HG02870 (cell line): Measurements from ENCODE around the gene PDLIM5.

Experiments
- ATAC-seq: cut with Tn5 transposase; IDR thresholded peaks from one replicate; pipeline ENCODE4 v1.9.1; 2021; ENCODE audit warnings: mild to moderate bottlenecking, moderate library complexity; ENCODE audit not compliant: unreplicated experiment

The PDLIM5 gene

GRCh38 chr4:94523033-94523580, 71.4 kb downstream of the PDLIM5 start:
- no peak for ATAC-seq

GRCh38 chr4:94523617-94524016, 71.9 kb downstream of the PDLIM5 start:
- no peak for ATAC-seq

- peak; percentile 77 for ATAC-seq
Observed at GRCh38 chr4:94525993-94526728, 74.4 kb downstream of the PDLIM5 start.

- ATAC-seq = no peak
Observed at GRCh38 chr4:94527556-94528233, 76.0 kb downstream of the PDLIM5 start.

- ATAC-seq = no peak
Observed at GRCh38 chr4:94528792-94529451, 77.2 kb downstream of the PDLIM5 start.

GRCh38 chr4:94530073-94530472, 78.3 kb downstream of the PDLIM5 start:
- no peak for ATAC-seq

GRCh38 chr4:94531991-94532789, 80.4 kb downstream of the PDLIM5 start:
- ATAC-seq = no peak

- no peak for ATAC-seq
Observed at GRCh38 chr4:94533405-94534223, 81.9 kb downstream of the PDLIM5 start.

- ATAC-seq = peak; percentile 93
Observed at GRCh38 chr4:94534401-94535312, 82.9 kb downstream of the PDLIM5 start.

- no peak for ATAC-seq
Observed at GRCh38 chr4:94536049-94536448, 84.3 kb downstream of the PDLIM5 start.

GRCh38 chr4:94536649-94537469, 85.1 kb downstream of the PDLIM5 start:
- no peak for ATAC-seq

- no peak for ATAC-seq
Observed at GRCh38 chr4:94537921-94538628, 86.3 kb downstream of the PDLIM5 start.

GRCh38 chr4:94540476-94540875, 88.7 kb downstream of the PDLIM5 start:
- no peak for ATAC-seq

- no peak for ATAC-seq
Observed at GRCh38 chr4:94544811-94545210, 93.1 kb downstream of the PDLIM5 start.

- no peak for ATAC-seq
Observed at GRCh38 chr4:94545296-94545695, 93.6 kb downstream of the PDLIM5 start.

GRCh38 chr4:94546949-94547348, 95.2 kb downstream of the PDLIM5 start:
- ATAC-seq = no peak

GRCh38 chr4:94548571-94548970, 96.8 kb downstream of the PDLIM5 start:
- no peak for ATAC-seq
